ENCODE results near the gene RBPJ.

GRCh38 chr4:26463386-26463785, 142.6 kb downstream of the RBPJ start:
- TF ChIP-seq CTCF (IDR thresholded peaks at IDR 0.05; ENCODE audit: control extremely low read depth in 1 of 3, insufficient read depth in 1 of 3, low read depth in 1 of 3, low read length in 3 of 3) (no peak), GABPA (IDR thresholded peaks at IDR 0.05; ENCODE audit: borderline replicate concordance, insufficient read depth, low read length) (no peak), FOSL1 (IDR thresholded peaks at IDR 0.05; ENCODE audit: insufficient read depth, low read depth, low read length) (no peak), SIX5 (IDR thresholded peaks at IDR 0.05; ENCODE audit: low read depth, low read length) (no peak)

Measured in H1 (cell line).